Measurements from ENCODE around the gene TAF3. TPM values are rescaled to one million over a fixed set of nuclear protein-coding genes. Genes with fewer than 3 reads are reported as not detected.
"Not testable (repeated sequence)": the region's sequence is repeated elsewhere in the genome, so short reads cannot be mapped to it uniquely, and the experiment has no call there.

Gene TAF3
- total RNA-seq, 1 donor from 2014 or later, result 9.1 TPM

DNA sequence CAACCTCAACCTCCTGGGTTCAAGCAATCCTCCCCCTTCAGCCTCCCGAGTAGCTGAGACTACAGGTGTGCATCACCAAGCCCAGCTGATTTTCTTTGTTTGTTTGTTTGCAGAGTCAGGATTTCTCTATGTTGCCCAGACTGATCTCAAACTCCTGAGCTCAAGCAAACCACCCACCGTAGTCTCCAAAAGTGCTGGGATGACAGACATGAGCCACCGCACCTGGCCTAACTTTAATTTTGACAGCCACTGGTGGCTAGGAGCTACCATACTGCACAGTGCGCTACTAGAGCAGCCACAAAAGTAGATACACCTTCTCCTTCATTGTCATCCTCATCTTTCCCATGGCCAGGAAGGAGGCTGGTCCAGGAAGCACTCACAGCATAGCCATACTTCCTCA lies 205.0 kb downstream of the TAF3 start:
- Mint-ChIP-seq H3K4me3 (ENCODE audit: unreplicated experiment) (no peak overlapping the region), H3K27ac (ENCODE audit: unreplicated experiment) (no peak overlapping the region), H3K4me1 (ENCODE audit: unreplicated experiment) (peaks cover 3% of the 10 kb centered on the region), H3K27me3 (ENCODE audit: unreplicated experiment) (peaks cover 36% of the 10 kb centered on the region), H3K36me3 (ENCODE audit: unreplicated experiment) (no peaks in the 10 kb centered on the region), H3K9me3 (ENCODE audit: unreplicated experiment) (no peaks in the 10 kb centered on the region)
- TF ChIP-seq, protein P1, sequence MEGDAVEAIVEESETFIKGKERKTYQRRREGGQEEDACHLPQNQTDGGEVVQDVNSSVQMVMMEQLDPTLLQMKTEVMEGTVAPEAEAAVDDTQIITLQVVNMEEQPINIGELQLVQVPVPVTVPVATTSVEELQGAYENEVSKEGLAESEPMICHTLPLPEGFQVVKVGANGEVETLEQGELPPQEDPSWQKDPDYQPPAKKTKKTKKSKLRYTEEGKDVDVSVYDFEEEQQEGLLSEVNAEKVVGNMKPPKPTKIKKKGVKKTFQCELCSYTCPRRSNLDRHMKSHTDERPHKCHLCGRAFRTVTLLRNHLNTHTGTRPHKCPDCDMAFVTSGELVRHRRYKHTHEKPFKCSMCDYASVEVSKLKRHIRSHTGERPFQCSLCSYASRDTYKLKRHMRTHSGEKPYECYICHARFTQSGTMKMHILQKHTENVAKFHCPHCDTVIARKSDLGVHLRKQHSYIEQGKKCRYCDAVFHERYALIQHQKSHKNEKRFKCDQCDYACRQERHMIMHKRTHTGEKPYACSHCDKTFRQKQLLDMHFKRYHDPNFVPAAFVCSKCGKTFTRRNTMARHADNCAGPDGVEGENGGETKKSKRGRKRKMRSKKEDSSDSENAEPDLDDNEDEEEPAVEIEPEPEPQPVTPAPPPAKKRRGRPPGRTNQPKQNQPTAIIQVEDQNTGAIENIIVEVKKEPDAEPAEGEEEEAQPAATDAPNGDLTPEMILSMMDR (IDR thresholded peaks at IDR 0.05), result no peak
- no peak for DNase-seq (ENCODE audit: extremely low spot score, unreplicated experiment)

GRCh38 chr10:8023851-8024250 lies 205.5 kb downstream of the TAF3 start:
- peaks cover 36% of the 10 kb centered on the region for H3K27me3 Mint-ChIP-seq (ENCODE audit: unreplicated experiment)

DNA sequence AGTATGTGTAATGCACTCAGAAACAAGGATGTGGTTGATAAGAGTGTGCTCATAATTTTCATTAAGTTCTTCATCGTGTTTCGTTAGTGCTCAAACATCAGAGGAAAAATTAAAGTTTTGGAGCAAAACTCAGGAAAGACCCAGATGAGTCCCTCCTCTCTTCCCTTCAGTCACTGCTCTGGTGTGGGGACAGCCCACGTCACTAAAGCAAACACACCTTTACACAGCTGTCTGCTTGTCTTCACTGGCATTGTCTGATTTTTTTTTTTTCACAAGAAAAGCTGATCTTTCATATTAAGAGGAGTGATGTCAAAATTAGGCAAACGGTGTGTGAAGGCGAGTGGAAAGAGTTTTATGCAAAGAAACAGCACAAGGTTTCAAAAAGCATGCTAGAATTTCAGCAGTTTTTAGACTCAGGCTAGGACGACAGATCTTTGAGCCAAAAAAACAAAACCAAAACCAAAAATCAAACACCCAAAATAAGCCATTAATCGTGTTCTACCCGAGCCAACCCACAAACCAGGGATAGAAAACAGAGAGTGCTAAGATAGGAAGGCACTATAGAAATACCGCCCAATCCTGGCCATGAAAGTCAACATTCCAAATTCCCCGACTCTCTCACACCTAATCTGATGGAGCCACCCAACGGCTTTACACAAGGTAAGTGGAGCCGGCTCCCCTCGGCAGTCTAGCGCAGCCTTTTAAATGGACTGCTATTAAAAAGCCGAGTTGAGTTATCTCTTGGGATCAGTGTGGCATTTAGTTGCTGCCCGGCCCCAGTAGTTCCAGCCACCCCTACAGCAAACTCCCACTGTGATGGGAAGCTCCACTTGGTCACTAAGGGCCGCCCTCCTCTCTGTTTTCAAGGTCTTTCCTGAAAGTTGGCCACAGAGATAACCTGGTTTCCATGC lies 208.3 kb downstream of the TAF3 start:
- Mint-ChIP-seq H3K4me3 (ENCODE audit: unreplicated experiment) (no peak overlapping the region), H3K27me3 (ENCODE audit: unreplicated experiment) (peaks cover 51% of the 10 kb centered on the region), H3K4me1 (ENCODE audit: unreplicated experiment) (peaks cover 3% of the 10 kb centered on the region), H3K36me3 (ENCODE audit: unreplicated experiment) (no peaks in the 10 kb centered on the region), H3K9me3 (ENCODE audit: unreplicated experiment) (no peaks in the 10 kb centered on the region), H3K27ac (ENCODE audit: unreplicated experiment) (no peak overlapping the region)
- TF ChIP-seq, protein P1 (IDR thresholded peaks at IDR 0.05), result no peak
- DNase-seq (ENCODE audit: extremely low spot score, unreplicated experiment), result no peak

More at GRCh38 chr10:8023851-8024250, 205.5 kb downstream of the TAF3 start:
- Mint-ChIP-seq H3K36me3 (ENCODE audit: unreplicated experiment) (no peaks in the 10 kb centered on the region), H3K4me1 (ENCODE audit: unreplicated experiment) (peaks cover 3% of the 10 kb centered on the region), H3K4me3 (ENCODE audit: unreplicated experiment) (no peak overlapping the region), H3K27ac (ENCODE audit: unreplicated experiment) (no peak overlapping the region), H3K9me3 (ENCODE audit: unreplicated experiment) (no peaks in the 10 kb centered on the region)
- no peak for DNase-seq (ENCODE audit: extremely low spot score, unreplicated experiment)
- TF ChIP-seq, protein P1 (IDR thresholded peaks at IDR 0.05), result no peak

DNA sequence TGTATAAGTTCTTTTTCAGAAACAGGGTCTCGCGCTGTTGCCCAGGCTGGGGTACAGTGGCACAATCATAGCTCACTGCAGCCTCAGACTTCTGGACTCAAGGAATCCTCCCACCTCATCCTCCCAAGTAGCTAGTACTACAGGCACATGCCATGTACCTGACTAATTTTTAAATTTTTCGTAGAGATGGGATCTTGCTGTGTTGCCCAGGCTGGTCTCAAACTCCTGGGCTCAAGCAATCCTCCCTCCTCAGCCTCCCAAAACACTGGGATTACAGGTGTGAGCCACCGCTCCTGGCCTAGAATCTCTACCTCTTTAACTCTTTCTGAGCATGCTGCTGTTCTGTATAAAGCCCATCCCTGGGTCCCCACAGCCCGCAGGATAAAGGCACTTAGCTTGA lies 212.9 kb downstream of the TAF3 start:
- not testable (repeated sequence) for H3K4me3 Mint-ChIP-seq (ENCODE audit: unreplicated experiment); DNase-seq (ENCODE audit: extremely low spot score, unreplicated experiment); H3K36me3 Mint-ChIP-seq (ENCODE audit: unreplicated experiment); H3K4me1 Mint-ChIP-seq (ENCODE audit: unreplicated experiment); H3K9me3 Mint-ChIP-seq (ENCODE audit: unreplicated experiment); H3K27ac Mint-ChIP-seq (ENCODE audit: unreplicated experiment)
- H3K27me3 Mint-ChIP-seq (ENCODE audit: unreplicated experiment), result peaks cover 62% of the 10 kb centered on the region

DNA sequence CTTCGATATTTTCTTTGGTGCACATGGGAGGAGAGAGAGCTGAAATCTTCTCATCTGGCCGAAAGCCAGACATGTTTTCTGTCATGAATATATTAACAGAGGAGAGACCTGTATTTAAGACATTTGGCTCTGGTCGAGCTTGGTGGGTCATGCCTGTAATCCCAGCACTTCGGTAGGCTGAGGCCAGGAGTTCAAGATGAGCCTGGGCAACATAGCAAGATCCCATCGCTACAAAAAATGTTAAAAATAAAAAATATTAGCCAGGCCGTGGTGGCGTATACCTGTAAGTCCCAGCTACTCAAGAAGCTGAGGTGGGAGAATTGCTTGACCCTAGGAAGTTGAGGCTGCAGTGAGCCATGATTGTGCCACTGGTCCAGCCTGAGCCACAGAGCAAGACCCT lies 214.3 kb downstream of the TAF3 start:
- Mint-ChIP-seq H3K4me3 (ENCODE audit: unreplicated experiment) (no peak overlapping the region), H3K4me1 (ENCODE audit: unreplicated experiment) (peaks cover 11% of the 10 kb centered on the region), H3K36me3 (ENCODE audit: unreplicated experiment) (no peaks in the 10 kb centered on the region), H3K27me3 (ENCODE audit: unreplicated experiment) (peaks cover 63% of the 10 kb centered on the region), H3K9me3 (ENCODE audit: unreplicated experiment) (no peaks in the 10 kb centered on the region), H3K27ac (ENCODE audit: unreplicated experiment) (no peak overlapping the region)
- DNase-seq (ENCODE audit: extremely low spot score, unreplicated experiment), result no peak
- TF ChIP-seq, protein P1 (IDR thresholded peaks at IDR 0.05), result no peak

Data from osteocyte (in vitro differentiated cells).